ENCODE data around the gene SPAG4. TPM values are rescaled to one million over a fixed set of nuclear protein-coding genes. Genes with fewer than 3 reads are reported as not detected.

Gene SPAG4
- total RNA-seq, 2 experiments from 2014 or later: 15.5 to 17.1 TPM

GRCh38 chr20:35600176-35600992 lies 15.2 kb upstream of the SPAG4 start:
- peaks cover 22% of the 10 kb centered on the region for H3K27me3 Mint-ChIP-seq
- H3K36me3 Mint-ChIP-seq (ENCODE audit: low read depth): no peaks in the 10 kb centered on the region
- peak overlapping the region; percentile 77 for H3K4me3 Mint-ChIP-seq
- Histone ChIP-seq H3K9me3 (ENCODE audit: control insufficient read depth in 1 of 2, insufficient read depth in 1 of 2, low read length in 2 of 2) (no peaks in the 10 kb centered on the region), H3K36me3 (ENCODE audit: insufficient read depth, low read length) (no peaks in the 10 kb centered on the region), H3K4me1 (ENCODE audit: insufficient read depth, low read length) (peaks cover 19% of the 10 kb centered on the region), H3K27ac (ENCODE audit: low read depth in 1 of 2, low read length in 2 of 2) (no peak overlapping the region), H3K4me3 (ENCODE audit: low read length) (peak overlapping the region; percentile 58), H3K27me3 (ENCODE audit: control insufficient read depth in 1 of 2, insufficient read depth in 2 of 2, low read length in 2 of 2) (peaks cover 9 to 15% of the 10 kb centered on the region in 2 experiments)
- H3K4me1 Mint-ChIP-seq (ENCODE audit: low read depth): peaks cover 14% of the 10 kb centered on the region
- intact Hi-C loops (cut with DNase I, micrococcal nuclease): loop anchor here (2.0 to 10.0 kb wide), 6 partner anchors 16 to 284 kb away; partner anchors contain the start of genes CPNE1 (in 2 of the 2), RBM12 (in 2 of the 2), NFS1 (in 1 of the 2) and ROMO1 (in 1 of the 2)
- DNase-seq: no peak
- TF ChIP-seq CTCF (IDR thresholded peaks at IDR 0.05): no peak
- ChIA-PET CTCF (interaction anchor here (0.9 to 4.0 kb wide), 5 partner anchors 19 to 139 kb away, joined by 4 to 27 read pairs (median 5); no protein-coding TSS in a partner anchor), POLR2A (interaction anchor here (0.9 to 2.0 kb wide), 7 partner anchors 17 to 354 kb away, joined by 3 to 36 read pairs (median 5); partner anchors contain the start of genes NFS1, PHF20, RBM39 and ROMO1)
- ATAC-seq (ENCODE audit: poor library complexity): no peak
- H3K27ac Mint-ChIP-seq: no peak overlapping the region
- no peaks in the 10 kb centered on the region for H3K9me3 Mint-ChIP-seq

DNA sequence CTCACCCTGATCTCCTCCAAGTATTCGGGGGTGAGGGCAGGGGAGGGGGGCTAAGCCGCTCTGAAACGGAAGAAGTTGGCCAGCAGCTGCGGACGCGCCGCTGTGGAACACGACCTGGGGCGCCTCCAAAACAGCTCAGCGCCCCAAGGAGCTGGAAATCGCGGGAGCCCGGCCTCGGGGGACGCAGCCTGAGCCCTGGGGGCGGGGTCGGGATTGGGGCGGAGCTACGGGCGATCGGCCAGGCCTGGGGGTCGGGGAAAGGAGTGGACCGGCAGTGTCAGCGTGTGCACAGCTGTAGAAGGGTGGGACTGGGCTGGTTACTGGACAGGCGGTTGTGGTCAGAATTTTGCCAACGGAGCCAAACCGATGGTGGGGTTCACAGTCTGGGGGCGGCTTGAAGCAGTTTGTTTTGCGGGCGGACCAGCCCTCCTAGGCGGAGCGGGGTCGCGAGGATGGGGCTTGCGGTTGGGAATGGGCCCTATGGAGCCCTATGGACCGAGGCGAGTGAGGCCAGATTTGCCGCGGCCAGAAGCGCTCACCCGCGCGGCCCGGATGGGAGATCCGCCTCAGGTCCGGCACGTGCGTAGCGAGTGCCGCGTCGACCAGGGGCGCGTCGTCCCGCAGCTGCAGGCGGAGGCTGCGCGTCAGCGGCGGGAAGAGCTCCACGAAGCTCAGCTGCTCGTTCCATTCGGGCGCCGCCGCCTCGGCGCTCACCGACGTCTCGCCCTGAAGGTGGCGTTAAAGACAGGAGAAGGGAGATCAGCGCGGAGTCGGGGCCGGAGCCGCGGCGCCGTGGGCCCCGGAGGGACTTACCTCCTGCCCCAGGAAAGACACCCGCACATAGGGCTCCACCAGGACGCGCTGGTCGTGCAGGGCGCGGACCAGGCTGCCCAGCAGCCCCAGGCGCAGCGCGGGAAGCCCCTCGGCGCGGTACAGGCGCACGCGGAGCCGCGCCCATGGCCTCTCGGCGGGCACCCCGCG lies 14.3 kb upstream of the SPAG4 start:
- no peaks in the 10 kb centered on the region for H3K9me3 ChIP-seq (ENCODE audit: control insufficient read depth in 1 of 2, insufficient read depth in 1 of 2, low read length in 2 of 2)
- peaks cover 19% of the 10 kb centered on the region for H3K4me1 ChIP-seq (ENCODE audit: insufficient read depth, low read length)
- H3K27me3 ChIP-seq (ENCODE audit: control insufficient read depth in 1 of 2, insufficient read depth in 2 of 2, low read length in 2 of 2): peaks cover 9 to 15% of the 10 kb centered on the region in 2 experiments
- peak; percentile 64 for TF ChIP-seq CTCF (IDR thresholded peaks at IDR 0.05)
- Mint-ChIP-seq H3K27ac (no peak overlapping the region), H3K27me3 (peaks cover 22% of the 10 kb centered on the region), H3K4me1 (ENCODE audit: low read depth) (peaks cover 14% of the 10 kb centered on the region), H3K36me3 (ENCODE audit: low read depth) (no peaks in the 10 kb centered on the region), H3K4me3 (peak overlapping the region; percentile 77), H3K9me3 (no peaks in the 10 kb centered on the region)
- intact Hi-C loops (cut with DNase I, micrococcal nuclease): loop anchor here (2.0 to 10.0 kb wide), 6 partner anchors 16 to 284 kb away; partner anchors contain the start of genes CPNE1 (in 2 of the 2), RBM12 (in 2 of the 2), NFS1 (in 1 of the 2) and ROMO1 (in 1 of the 2)
- H3K27ac ChIP-seq (ENCODE audit: low read depth in 1 of 2, low read length in 2 of 2): no peak overlapping the region
- no peaks in the 10 kb centered on the region for H3K36me3 ChIP-seq (ENCODE audit: insufficient read depth, low read length)
- peak; percentile 95 for ATAC-seq (ENCODE audit: poor library complexity)
- POLR2A ChIA-PET: interaction anchor here (0.6 to 2.0 kb wide), 11 partner anchors 16 to 353 kb away, joined by 3 to 36 read pairs (median 4); partner anchors contain the start of genes CPNE1, NFS1, PHF20 and RBM12
- CTCF ChIA-PET: interaction anchor here (0.6 to 4.0 kb wide), 14 partner anchors 13 to 154 kb away, joined by 3 to 27 read pairs (median 4); partner anchors contain the start of genes CPNE1, NFS1, RBM12 and ROMO1
- peak overlapping the region; percentile 58 for H3K4me3 ChIP-seq (ENCODE audit: low read length)
- DNase-seq: peak; percentile 65 to 92 (median 76)

Data from CD4-positive, alpha-beta T cell (primary cell).